Hematopoietic multipotent progenitor cell treated with erythropoietin and hydrocortisone succinate and interleukin-3 and kit ligand, for 15 days (in vitro differentiated cells): Measurements from ENCODE around the gene KMT5B.

Experiments used
- DNase-seq: peaks from one replicate; pipeline ENCODE4 v3.0.0-alpha.2; 2015; ENCODE audit warnings: low spot score

Gene KMT5B

GRCh38 chr11:68118706-68119448 is 94.2 kb downstream of the KMT5B start:
- DNase-seq: no peak

DNA sequence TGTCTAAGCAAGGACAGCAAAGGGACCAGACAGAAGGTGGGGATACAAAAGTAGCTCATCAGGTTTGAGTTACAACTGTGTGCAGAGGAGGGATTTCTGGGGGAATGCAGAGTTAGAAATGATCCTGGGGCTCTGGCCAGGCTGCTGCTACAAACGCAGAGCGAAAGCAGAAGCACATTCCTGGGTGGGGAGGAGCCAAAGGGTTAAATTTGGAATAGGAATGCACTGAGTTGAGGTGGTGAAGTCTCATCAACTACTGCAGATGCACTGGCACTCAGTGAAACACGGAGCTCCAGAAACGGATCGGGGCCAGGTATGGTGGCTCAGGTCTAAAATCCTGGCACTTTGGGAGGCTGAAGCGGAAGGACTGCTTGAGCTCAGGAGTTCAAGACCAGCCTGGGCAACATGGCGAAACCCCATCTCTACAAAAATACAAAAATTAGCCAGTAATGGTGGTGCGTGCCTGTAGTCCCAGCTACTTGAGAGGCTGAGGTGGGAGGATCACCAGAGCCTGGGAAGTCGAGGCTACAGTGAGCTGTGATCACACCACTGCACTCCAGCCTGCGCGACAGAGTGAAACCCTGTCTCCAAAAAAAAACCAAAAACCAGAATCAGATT is 95.1 kb downstream of the KMT5B start:
- DNase-seq: no peak

DNA sequence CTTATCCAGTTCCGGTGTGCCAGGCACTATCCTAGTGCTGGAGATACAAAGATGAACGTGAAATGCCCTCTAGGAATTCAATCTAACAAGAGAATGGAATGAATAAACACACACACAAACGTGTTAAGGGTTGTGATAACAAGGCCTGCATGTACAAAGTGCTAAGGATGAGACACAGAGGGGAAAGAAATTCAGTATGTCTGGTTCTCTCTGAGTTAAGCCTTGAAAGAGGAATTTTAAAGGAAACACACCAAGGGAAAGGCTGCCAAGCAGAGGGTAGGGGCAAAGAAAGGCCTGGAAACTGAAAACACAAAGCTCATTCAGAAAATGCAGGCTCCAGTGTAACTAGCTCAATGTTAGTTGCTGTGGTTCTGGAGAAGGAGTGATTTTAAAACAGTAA is 96.1 kb downstream of the KMT5B start:
- DNase-seq: no peak

- DNase-seq: no peak
Measured at GRCh38 chr11:68116126-68116525, 97.0 kb downstream of the KMT5B start.

- no peak for DNase-seq
Measured at GRCh38 chr11:68115285-68115684, 97.8 kb downstream of the KMT5B start.

DNA sequence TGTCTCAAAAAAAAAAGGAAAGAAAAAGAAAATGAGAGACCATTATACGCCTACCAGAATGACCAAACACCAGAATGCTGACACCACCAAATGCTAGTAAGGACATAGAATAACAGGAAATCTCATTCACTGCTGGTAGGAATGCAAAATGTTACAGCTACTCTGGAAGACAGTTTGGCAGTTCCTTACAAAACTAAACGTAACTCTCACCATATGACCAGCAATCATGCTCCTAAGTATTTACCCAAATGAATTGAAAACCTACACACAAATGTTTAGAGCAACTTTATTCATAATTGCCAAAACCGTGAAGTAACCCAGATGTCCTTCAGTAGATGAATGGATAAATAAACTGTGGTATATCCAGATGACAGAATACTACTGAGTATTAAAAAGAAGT is 99.1 kb downstream of the KMT5B start:
- DNase-seq: no peak

DNA sequence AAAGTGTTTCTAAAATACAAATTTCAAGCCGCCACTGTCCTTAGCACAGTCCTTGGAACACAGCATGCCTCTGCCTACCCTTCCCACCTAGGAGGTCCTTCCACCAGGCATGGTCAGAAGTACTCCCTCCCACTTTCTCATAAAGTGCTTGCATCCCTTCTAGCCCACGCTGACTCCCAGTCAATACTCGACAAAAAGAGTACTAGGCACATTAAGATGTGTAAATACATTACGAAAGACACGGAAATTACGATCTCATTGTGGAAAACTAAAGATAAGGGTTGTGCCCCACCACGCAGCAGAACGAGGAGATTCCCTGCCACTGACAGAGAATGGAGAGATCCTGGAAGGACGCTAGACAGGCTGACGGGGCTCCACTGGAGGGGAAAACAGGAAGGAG is 105.4 kb downstream of the KMT5B start:
- DNase-seq: no peak

- DNase-seq: no peak
Measured at GRCh38 chr11:68106165-68106940, 106.7 kb downstream of the KMT5B start.
